K562 (cell line): Measurements from ENCODE around the gene DRC3. TPM values are rescaled to one million over a fixed set of nuclear protein-coding genes. Genes with fewer than 3 reads are reported as not detected.

Source experiments
- ATAC-seq: fragments of 200-7000 bp; cut with Tn5 transposase; 3 replicates; pipeline ENCODE4 v1.9.1; 2020; ENCODE audit warnings: moderate library complexity
- BruUV-seq: library from RNA; stranded (reverse); fragments of 400-500 nt; replicated peaks from 2 replicates; lab custom pipeline; 2021; lab: Mats Ljungman, UMichigan
- CTCF ChIA-PET: fragments of 300-600 bp; formaldehyde crosslinking; extraction: SDS; loops from one replicate; lab custom pipeline; 2021; ENCODE audit warnings: low intra/inter-chr PET ratio; lab: Yijun Ruan, JAX
- POLR2A ChIA-PET: fragments of 300-600, 350-650 bp; sonication (Branson Sonifier 250); formaldehyde crosslinking; extraction: SDS; loops from one replicate; lab custom pipeline; 2021; ENCODE audit warnings: antibody characterized with exemption, inconsistent platforms; lab: Yijun Ruan, JAX
- DNase-seq, 4 experiments: peaks; one replicate each; pipeline versions ENCODE4 v3.0.0 to v3.0.0-alpha.2; 2011 to 2018; ENCODE audit warnings: low spot score in 3 of 4, mixed read lengths in 3 of 4; ENCODE audit errors: extremely low read depth in 1 of 4
- FAIRE-seq: peaks from 2 replicates; lab custom pipeline; 2011; peaks lifted over from hg19 to GRCh38; lab: Jason Lieb, UNC
- H2AFZ ChIP-seq: 2 replicates; pipeline ENCODE4 v1.6.0; 2011; ENCODE audit warnings: low read depth, low read length, control low read depth, inconsistent platforms
- H3K27ac ChIP-seq: fragments of 200-600 bp; 3 replicates; pipeline ENCODE4 v1.8.0; 2011; ENCODE audit warnings: low read depth, mild to moderate bottlenecking, control low read depth, inconsistent platforms, low read length, moderate library complexity, mixed read lengths; ENCODE audit errors: extremely low read depth
- H3K27me3 ChIP-seq, 2 experiments: fragments of 300-600 bp in 1 of 2; 2 replicates in 1 of 2; 3 replicates in 1 of 2; pipeline versions ENCODE4 v1.6.0 to v1.8.0; 2011; ENCODE audit warnings: inconsistent platforms in 2 of 2, low read length in 2 of 2, mild to moderate bottlenecking in 1 of 2, mixed read lengths in 1 of 2, moderate library complexity in 1 of 2; ENCODE audit not compliant: control insufficient read depth in 2 of 2, insufficient read depth in 2 of 2
- H3K36me3 ChIP-seq: fragments of 300-600 bp; 3 replicates; pipeline ENCODE4 v1.8.0; 2011; ENCODE audit warnings: mild to moderate bottlenecking, low read length, inconsistent platforms; ENCODE audit not compliant: control insufficient read depth, insufficient read depth
- H3K4me1 ChIP-seq, 2 experiments: fragments of 200-600 bp in 1 of 2; replicated peaks in 1 of 2; 2 replicates in 1 of 2; 3 replicates in 1 of 2; pipeline versions ENCODE4 v1.5.1 to v1.8.0; 2011; ENCODE audit warnings: inconsistent platforms in 2 of 2, low read length in 2 of 2, mild to moderate bottlenecking in 1 of 2, mixed read lengths in 1 of 2, moderate library complexity in 1 of 2; ENCODE audit not compliant: control insufficient read depth in 2 of 2, insufficient read depth in 2 of 2
- H3K4me2 ChIP-seq: 2 replicates; pipeline ENCODE4 v1.6.1; 2011; ENCODE audit warnings: low read length, control low read depth, inconsistent platforms, mixed read lengths; ENCODE audit not compliant: insufficient read depth
- H3K4me3 ChIP-seq: fragments of 200-600 bp; sonication (generic), shearing (Covaris generic); 2 replicates; pipeline ENCODE4 v1.5.1; 2016; ENCODE audit warnings: control low read depth, inconsistent platforms
- H3K79me2 ChIP-seq: fragments of 200-600 bp; 3 replicates; pipeline ENCODE4 v1.8.0; 2011; ENCODE audit warnings: low read length, inconsistent platforms; ENCODE audit not compliant: control insufficient read depth, insufficient read depth
- H3K9ac ChIP-seq, 2 experiments: 2 replicates each; pipeline versions ENCODE4 v1.6.0 to v1.6.1; 2011; ENCODE audit warnings: low read depth in 2 of 2, low read length in 2 of 2, control low read depth in 1 of 2, inconsistent platforms in 1 of 2, mild to moderate bottlenecking in 1 of 2, mixed read lengths in 1 of 2; ENCODE audit not compliant: insufficient read depth in 1 of 2
- H3K9me1 ChIP-seq: one replicate; pipeline ENCODE4 v1.6.0; 2011; ENCODE audit warnings: inconsistent platforms, mild to moderate bottlenecking, low read length, moderate library complexity; ENCODE audit not compliant: control insufficient read depth, insufficient read depth
- H3K9me3 ChIP-seq: replicated peaks from 2 replicates; pipeline ENCODE4 v1.5.1; 2011; ENCODE audit warnings: low read depth, low read length, inconsistent platforms; ENCODE audit not compliant: control insufficient read depth, insufficient read depth
- H4K20me1 ChIP-seq: replicated peaks from 2 replicates; pipeline ENCODE4 v1.6.1; 2011; ENCODE audit warnings: low read length, inconsistent platforms, mixed read lengths; ENCODE audit not compliant: control insufficient read depth, insufficient read depth
- BHLHE40 ChIP-seq: IDR thresholded peaks from 2 replicates; pipeline ENCODE4 v1.6.1; 2011; ENCODE audit warnings: low read length, improper control_type of control experiment
- CTCF ChIP-seq, 3 experiments: IDR thresholded peaks in 2 of 3; conservative IDR thresholded peaks in 1 of 3; 2 replicates each; pipeline ENCODE4 v1.5.1; 2011 to 2012; ENCODE audit warnings: low read length in 3 of 3, mild to moderate bottlenecking in 3 of 3, control low read depth in 2 of 3, improper control_type of control experiment in 1 of 3, inconsistent platforms in 1 of 3, low read depth in 1 of 3, mixed read lengths in 1 of 3, moderate library complexity in 1 of 3; ENCODE audit not compliant: insufficient read depth in 2 of 3
- GATA2 ChIP-seq: sonication (generic); formaldehyde crosslinking; IDR thresholded peaks from 2 replicates; pipeline ENCODE4 v1.4.0; 2020; ENCODE audit warnings: mild to moderate bottlenecking, missing genetic modification reagents
- HMBOX1 ChIP-seq: sonication (generic); IDR thresholded peaks from 2 replicates; pipeline ENCODE4 v1.6.1; 2016
- L3MBTL2 ChIP-seq: fragments of 450-650 bp; IDR thresholded peaks from 2 replicates; pipeline ENCODE4 v1.6.1; 2016; ENCODE audit warnings: mild to moderate bottlenecking, moderate library complexity
- PML ChIP-seq: IDR thresholded peaks from 2 replicates; pipeline ENCODE4 v1.6.1; 2012; ENCODE audit warnings: low read length, inconsistent platforms
- ZNF395 ChIP-seq: fragments of 200-800 bp; sonication (Bioruptor generic); IDR thresholded peaks from 2 replicates; pipeline ENCODE4 v1.6.1; 2017; ENCODE audit warnings: missing genetic modification characterization, missing compliant biosample characterization
- WGBS: fragments of 100-300 bp; shearing (Covaris generic); methylation state at CpG from one replicate; pipeline ENCODE4 v1.1.6; 2016; ENCODE audit warnings: low coverage, mixed read lengths; ENCODE audit not compliant: insufficient coverage; ENCODE audit errors: missing lambda C conversion rate; 5-methylcytosine and 5-hydroxymethylcytosine counted together
- in situ Hi-C: fragments of 300-500 bp; cut with MboI; formaldehyde crosslinking; loops from 4 replicates; pipeline ENCODE4 v1.15.0; 2018; ENCODE audit warnings: inconsistent platforms, mixed read lengths
- intact Hi-C: fragments of 100-400 bp; cut with micrococcal nuclease; formaldehyde crosslinking; loops from 2 replicates; pipeline ENCODE4 v1.14.2; 2022
- polyA plus RNA-seq, 8 experiments: library from polyadenylated mRNA; depleted of rRNA in 4 of 8; stranded (reverse) in 5 of 8; unstranded in 3 of 8; fragments of >200 nt; fragmentation: Nextera tagmentation in 2 of 8; fragmentation: Illumina TruSeq in 1 of 8; extraction: Ambion mirVana in 2 of 8; extraction: Trizol in 1 of 8; gene quantifications; 2 replicates each; pipeline versions ENCODE4 v1.2.1 to v1.2.3, GENCODE V29; 2011 to 2014; ENCODE audit warnings: inconsistent platforms in 1 of 8, missing spikeins in 1 of 8
- total RNA-seq, 7 experiments: library from RNA; depleted of rRNA in 6 of 7; stranded (reverse); fragments of >200 nt in 6 of 7; fragmentation: Illumina TruSeq in 2 of 7; extraction: Trizol in 2 of 7; gene quantifications; 2 replicates each; pipeline versions ENCODE4 v1.2.1 to v1.2.3, GENCODE V29; 2011 to 2021; ENCODE audit warnings: low replicate concordance in 1 of 7

Gene DRC3
- total and polyA plus RNA-seq, 9 of the 15 experiments (the other 6 are each of a cell fraction or from before 2014, with no cell fraction given) = 0.10 to 0.84 (median 0.30) TPM; not detected in 3

GRCh38 chr17:18041776-18042175, 69.1 kb downstream of the DRC3 start:
- Histone ChIP-seq H3K27me3 (no peaks in the 10 kb centered on the region), H3K9me1 (no peaks in the 10 kb centered on the region), H3K4me2 (peak overlapping the region; percentile 35), H3K79me2 (peaks cover 44% of the 10 kb centered on the region), H4K20me1 (no peaks in the 10 kb centered on the region; the same call in 1 of the 2 replicates), H3K9me3 (no peaks in the 10 kb centered on the region), H3K4me1 (peaks cover 16 to 31% of the 10 kb centered on the region in 2 experiments; a peak in 4 of 5 replicates), H2AFZ (no peak overlapping the region), H3K36me3 (peaks cover 9% of the 10 kb centered on the region; the same call in 2 of the 3 replicates), H3K27ac (no peak overlapping the region), H3K9ac (no peak overlapping the region; a peak in 1 of 4 replicates), H3K4me3 (no peak overlapping the region)
- TF ChIP-seq GATA2 (CRISPR knock-in tag) (no peak), HMBOX1 (peak; percentile 62)
- ChIA-PET POLR2A (interaction anchor here (1.0 kb wide), 1 partner anchor 10 kb away, joined by 3 read pairs; no protein-coding TSS in a partner anchor), CTCF (no interaction called here)
- intact Hi-C loops = loop anchor here (5.0 kb wide), 1 partner anchor 46 kb away; the partner anchor contains the start of gene DRG2
- DNase-seq = peak in 1 of 4 experiments; percentile 9
- no TSS peak for BruUV-seq
- in situ Hi-C loops = no loop called here
- WGBS = 22% methylated on average over 1 of the region's 1 CpG
- no peak for ATAC-seq
- FAIRE-seq = no peak

GRCh38 chr17:18042983-18043382, 70.3 kb downstream of the DRC3 start:
- 0 out of 2 replicates have a peak overlapping the region, but pooled peaks have one; percentile 14 for H2AFZ ChIP-seq
- H3K27me3 ChIP-seq = no peaks in the 10 kb centered on the region
- no peaks in the 10 kb centered on the region; the same call in 1 of the 2 replicates for H4K20me1 ChIP-seq
- intact Hi-C loops = loop anchor here (5.0 kb wide), 1 partner anchor 44 kb away; the partner anchor contains the start of gene DRG2
- ChIA-PET POLR2A (no interaction called here), CTCF (no interaction called here)
- H3K9ac ChIP-seq = no peak overlapping the region; a peak in 1 of 4 replicates
- peak overlapping the region; percentile 35 for H3K4me2 ChIP-seq
- H3K27ac ChIP-seq = peak overlapping the region; percentile 20; the same call in 1 of the 3 replicates
- H3K4me3 ChIP-seq = no peak overlapping the region
- H3K9me3 ChIP-seq = no peaks in the 10 kb centered on the region
- WGBS = 6% methylated on average over 8 of the region's 8 CpGs
- DNase-seq = peak in 1 of 4 experiments; percentile 36
- H3K79me2 ChIP-seq = peaks cover 38% of the 10 kb centered on the region
- in situ Hi-C loops = no loop called here
- no peaks in the 10 kb centered on the region for H3K9me1 ChIP-seq
- BruUV-seq = no TSS peak
- H3K36me3 ChIP-seq = peaks cover 15% of the 10 kb centered on the region; the same call in 2 of the 3 replicates
- FAIRE-seq = peak; percentile 82
- no peak for ATAC-seq
- H3K4me1 ChIP-seq = peaks cover 16 to 27% of the 10 kb centered on the region in 2 experiments; a peak in 4 of 5 replicates
- TF ChIP-seq L3MBTL2 (peak; percentile 67), ZNF395 (CRISPR knock-in tag) (peak; percentile 37; the same call in 1 of the 2 replicates), BHLHE40 (peak; percentile 72), PML (no peak), CTCF (IDR thresholded peaks at IDR 0.05 in 2 of 3, conservative IDR thresholded peaks at IDR 0.05 in 1 of 3; ENCODE audit: insufficient read depth in 2 of 3, low read depth in 1 of 3, low read length in 3 of 3) (no peak)
